IPS-NIHi7 (cell line): ENCODE data around the gene STYX.

Source experiments
- DNase-seq: peaks from one replicate; pipeline ENCODE4 v3.0.0; 2012; ENCODE audit warnings: mixed read lengths; ENCODE audit errors: extremely low spot score

STYX gene

GRCh38 chr14:52790011-52790755, 60.2 kb downstream of the STYX start:
- peak; percentile 35 for DNase-seq

- peak; percentile 19 for DNase-seq
Observed at GRCh38 chr14:52790756-52791222, 60.8 kb downstream of the STYX start.

GRCh38 chr14:52791223-52792096, 61.5 kb downstream of the STYX start, which contains the start of gene GNPNAT1:
TSS of gene GNPNAT1 (minus strand) at chr14:52791607. CDS start at chr14:52784650, 6,957 bp downstream.
- DNase-seq = peak; percentile 95

- DNase-seq = no peak
Observed at GRCh38 chr14:52792097-52792415, 62.1 kb downstream of the STYX start.

- no peak for DNase-seq
Observed at GRCh38 chr14:52793061-52793460, 63.1 kb downstream of the STYX start.

GRCh38 chr14:52797653-52798052, 67.7 kb downstream of the STYX start:
- DNase-seq = no peak

GRCh38 chr14:52798826-52799225, 68.9 kb downstream of the STYX start:
- no peak for DNase-seq

GRCh38 chr14:52801014-52801712, 71.2 kb downstream of the STYX start:
- no peak for DNase-seq

- DNase-seq = no peak
Observed at GRCh38 chr14:52802597-52802996, 72.6 kb downstream of the STYX start.

GRCh38 chr14:52806115-52806514, 76.1 kb downstream of the STYX start:
- DNase-seq = no peak

- DNase-seq = no peak
Observed at GRCh38 chr14:52808101-52808500, 78.1 kb downstream of the STYX start.

- no peak for DNase-seq
Observed at GRCh38 chr14:52821805-52822250, 91.9 kb downstream of the STYX start.

GRCh38 chr14:52824462-52824861, 94.5 kb downstream of the STYX start:
- DNase-seq = no peak
